ENCODE results near the gene AJM1.
"Not testable (repeated sequence)": the region's sequence is repeated elsewhere in the genome, so short reads cannot be mapped to it uniquely, and the experiment has no call there.

The AJM1 gene

GRCh38 chr9:136827794-136828473 lies 14.3 kb upstream of the AJM1 start:
- intact Hi-C loops (cut with DNase I), result no loop called here
- no peak for DNase-seq

DNA sequence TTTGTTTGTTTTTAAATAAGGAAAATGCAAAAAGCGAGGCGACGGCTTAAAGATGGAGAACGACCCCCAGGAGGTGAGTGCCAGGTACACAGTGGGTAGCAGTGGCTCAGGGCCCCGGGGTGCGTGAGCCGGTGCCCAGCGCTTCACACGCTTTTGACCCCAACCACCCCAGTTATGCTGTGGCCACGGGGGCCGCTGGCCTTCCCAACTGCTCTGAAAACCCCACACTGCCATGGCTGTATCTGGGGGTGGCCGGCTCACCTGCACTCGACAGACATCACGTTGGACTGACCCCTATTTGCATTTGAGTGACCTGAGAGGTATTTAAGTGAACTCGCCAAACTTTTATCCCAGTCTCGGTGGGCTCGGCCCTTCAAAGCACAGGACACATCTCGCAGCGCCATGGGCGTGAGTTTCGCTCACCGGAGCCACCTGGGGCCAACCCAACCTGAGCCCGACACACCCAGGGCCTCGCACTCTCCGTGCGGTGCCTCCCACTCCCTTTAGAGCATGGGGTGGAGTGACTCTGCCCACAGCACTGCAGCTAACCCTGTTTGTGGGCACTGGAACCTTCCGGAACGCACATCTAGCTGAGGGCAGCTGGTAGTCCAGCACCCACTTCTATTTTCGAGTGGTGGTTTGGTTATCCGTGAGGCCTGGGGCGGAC lies 13.7 kb upstream of the AJM1 start:
- no peak for DNase-seq

DNA sequence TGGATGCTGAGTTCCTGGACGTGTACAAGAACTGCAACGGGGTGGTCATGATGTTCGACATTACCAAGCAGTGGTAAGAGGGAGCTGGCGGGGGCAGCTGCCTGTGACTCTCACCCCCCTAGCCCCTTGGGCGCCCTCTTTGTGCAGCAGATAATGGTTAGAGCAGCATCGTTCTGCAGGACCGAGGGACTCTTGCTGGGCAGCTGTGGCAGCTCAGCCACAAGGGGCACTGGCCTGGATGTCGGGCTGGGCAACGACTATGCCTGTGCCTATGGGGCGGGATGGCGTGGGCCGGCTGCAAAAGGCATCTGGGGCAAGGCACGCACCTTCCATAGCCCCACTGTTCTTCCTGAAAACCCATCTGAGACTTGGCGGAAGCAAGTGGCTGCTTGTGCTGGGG lies 12.9 kb upstream of the AJM1 start:
- intact Hi-C loops (cut with DNase I), result no loop called here
- DNase-seq, result no peak

More for the DNA sequence above, 13.7 kb upstream of the AJM1 start:
- intact Hi-C loops (cut with DNase I), result no loop called here

DNA sequence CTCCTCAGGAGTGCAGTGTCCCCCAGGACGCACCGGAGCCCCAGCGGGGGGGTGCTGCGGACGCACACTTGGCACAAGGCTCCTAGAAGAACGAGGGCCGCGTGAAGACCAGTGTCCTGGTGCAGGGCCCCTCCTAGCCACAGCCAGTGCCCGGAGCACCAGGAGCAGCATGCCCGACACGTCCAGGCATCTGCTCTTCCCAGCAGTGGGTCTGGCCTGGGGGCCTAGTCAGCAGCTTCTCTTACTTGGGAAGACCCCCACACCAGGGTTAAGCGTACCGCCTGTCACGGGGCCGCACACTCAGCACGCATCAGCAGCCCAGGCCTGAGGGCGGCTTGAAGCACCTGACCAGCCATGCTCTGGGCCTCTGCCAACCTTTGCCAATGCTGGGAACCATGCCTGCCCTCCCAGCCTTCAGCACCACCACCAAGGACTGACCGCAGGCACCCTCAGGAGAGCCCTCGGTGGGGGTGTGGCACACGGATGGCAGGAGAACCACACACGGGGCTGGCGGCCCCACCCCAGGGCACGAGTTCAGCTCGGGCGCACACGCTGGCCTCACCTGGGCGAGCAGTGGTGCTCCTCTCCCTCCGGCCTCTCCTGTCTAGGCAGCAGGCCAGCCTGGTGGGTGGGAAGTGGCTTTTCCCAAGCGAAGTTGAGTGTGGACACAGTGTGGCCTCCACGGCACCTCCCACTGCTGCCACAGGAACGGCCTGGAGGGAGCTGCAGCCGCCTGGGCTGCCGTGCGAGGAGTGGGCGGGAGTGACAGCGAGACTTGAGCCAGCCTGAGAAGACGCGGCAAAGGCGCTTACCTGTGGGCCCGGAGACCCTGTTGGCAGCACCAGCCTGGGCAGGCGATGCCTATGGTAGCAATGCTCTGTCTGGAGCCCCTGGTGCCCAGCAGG lies 12.0 kb upstream of the AJM1 start:
- intact Hi-C loops (cut with DNase I), result no loop called here
- DNase-seq, result peak in 2 of 42 donors; percentile 1 to 2

- intact Hi-C loops (cut with DNase I), result no loop called here
- peak in 1 of 42 donors; percentile 2 for DNase-seq
Observed at GRCh38 chr9:136831002-136831719, 11.1 kb upstream of the AJM1 start.

- intact Hi-C loops (cut with DNase I), result no loop called here
- no peak for DNase-seq
Observed at GRCh38 chr9:136831720-136832104, 10.6 kb upstream of the AJM1 start.

DNA sequence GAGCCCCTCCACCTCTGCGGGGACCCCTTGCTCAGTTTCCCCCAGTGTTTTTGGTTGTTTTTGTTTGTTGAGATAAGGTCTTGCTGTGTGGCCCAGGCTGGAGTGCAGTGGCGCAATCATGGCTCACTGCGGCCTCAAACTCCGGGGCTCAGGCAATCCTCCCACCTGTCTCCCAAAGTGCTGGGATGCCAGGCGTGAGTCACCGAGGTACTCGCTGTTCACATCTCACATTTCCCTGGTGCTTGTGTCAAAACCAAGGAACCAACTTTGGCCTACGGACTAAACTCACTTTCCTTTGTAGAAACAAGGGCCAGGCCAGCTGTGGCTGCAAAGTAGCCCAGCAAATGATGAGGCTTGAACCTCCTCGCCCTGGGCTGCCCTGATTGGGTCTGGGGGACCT lies 9.7 kb upstream of the AJM1 start:
- DNase-seq, result peak in 29 of 42 donors; percentile 34 to 85 (median 71)
- intact Hi-C loops (cut with DNase I), result no loop called here

DNA sequence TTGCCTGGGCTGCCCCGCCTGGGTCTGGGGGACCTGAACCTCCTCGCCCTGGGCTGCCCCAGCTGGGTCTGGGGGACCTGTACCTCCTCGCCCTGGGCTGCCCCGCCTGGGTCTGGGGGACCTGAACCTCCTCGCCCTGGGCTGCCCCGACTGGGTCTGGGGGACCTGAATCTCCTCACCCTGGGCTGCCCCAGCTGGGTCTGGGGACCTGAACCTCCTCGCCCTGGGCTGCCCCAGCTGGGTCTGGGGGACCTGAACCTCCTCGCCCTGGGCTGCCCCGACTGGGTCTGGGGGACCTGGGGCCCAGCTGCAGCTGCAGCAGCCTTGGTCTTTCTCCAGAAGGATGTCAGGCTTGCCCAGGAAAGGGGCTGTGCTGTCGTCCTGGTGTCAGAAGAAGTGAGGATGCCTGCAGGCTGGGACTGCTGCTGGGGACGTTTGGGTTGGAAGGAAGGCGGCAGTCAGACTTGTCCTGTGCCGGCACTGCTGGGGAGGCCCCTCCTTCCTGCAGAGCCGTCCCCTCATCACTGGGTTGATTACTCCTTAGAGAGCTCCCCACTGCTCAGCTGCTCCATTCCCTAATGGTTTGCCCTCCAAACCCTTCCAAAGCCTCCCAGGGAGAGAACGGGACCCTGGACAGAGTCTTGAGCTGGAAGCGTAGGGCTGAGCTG lies 8.8 kb upstream of the AJM1 start:
- intact Hi-C loops (cut with DNase I); DNase-seq: not testable (repeated sequence)

GRCh38 chr9:136835162-136835931 lies 6.9 kb upstream of the AJM1 start:
- no peak for DNase-seq
- intact Hi-C loops (cut with DNase I), result no loop called here

GRCh38 chr9:136835932-136836904 lies 6.1 kb upstream of the AJM1 start:
- no peak for DNase-seq
- intact Hi-C loops (cut with DNase I), result no loop called here

DNA sequence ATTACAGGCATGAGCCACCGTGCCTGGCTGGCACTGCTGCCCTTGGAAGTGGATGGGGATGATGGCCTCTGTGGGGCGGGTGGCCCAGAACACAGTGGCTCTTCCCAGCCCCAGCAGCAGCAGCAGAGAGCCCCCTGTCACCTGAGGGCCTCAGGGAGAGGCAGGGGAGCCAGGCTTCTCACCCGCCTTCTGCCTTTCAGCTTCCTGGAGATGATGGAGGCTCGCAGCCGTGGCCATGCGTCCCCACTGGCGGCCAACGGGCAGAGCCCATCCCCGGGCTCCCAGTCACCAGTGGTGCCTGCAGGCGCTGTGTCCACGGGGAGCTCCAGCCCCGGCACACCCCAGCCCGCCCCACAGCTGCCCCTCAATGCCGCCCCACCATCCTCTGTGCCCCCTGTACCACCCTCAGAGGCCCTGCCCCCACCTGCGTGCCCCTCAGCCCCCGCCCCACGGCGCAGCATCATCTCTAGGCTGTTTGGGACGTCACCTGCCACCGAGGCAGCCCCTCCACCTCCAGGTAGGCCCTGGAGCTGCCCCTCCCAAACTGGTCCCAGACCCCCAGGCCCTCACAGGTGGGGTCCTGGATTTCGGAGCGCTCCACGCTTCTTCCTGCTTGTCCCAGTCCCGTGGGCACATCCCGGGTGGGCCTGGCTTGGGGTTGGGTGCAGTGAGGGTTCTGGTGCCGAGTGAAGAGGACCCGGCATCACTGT lies 5.0 kb upstream of the AJM1 start:
- intact Hi-C loops (cut with DNase I), result no loop called here
- DNase-seq, result no peak

GRCh38 chr9:136837856-136838277 lies 4.4 kb upstream of the AJM1 start:
- DNase-seq; intact Hi-C loops (cut with DNase I): not testable (repeated sequence)

- intact Hi-C loops (cut with DNase I), result no loop called here
- DNase-seq, result no peak
Observed at GRCh38 chr9:136838314-136839228, 3.7 kb upstream of the AJM1 start.

DNA sequence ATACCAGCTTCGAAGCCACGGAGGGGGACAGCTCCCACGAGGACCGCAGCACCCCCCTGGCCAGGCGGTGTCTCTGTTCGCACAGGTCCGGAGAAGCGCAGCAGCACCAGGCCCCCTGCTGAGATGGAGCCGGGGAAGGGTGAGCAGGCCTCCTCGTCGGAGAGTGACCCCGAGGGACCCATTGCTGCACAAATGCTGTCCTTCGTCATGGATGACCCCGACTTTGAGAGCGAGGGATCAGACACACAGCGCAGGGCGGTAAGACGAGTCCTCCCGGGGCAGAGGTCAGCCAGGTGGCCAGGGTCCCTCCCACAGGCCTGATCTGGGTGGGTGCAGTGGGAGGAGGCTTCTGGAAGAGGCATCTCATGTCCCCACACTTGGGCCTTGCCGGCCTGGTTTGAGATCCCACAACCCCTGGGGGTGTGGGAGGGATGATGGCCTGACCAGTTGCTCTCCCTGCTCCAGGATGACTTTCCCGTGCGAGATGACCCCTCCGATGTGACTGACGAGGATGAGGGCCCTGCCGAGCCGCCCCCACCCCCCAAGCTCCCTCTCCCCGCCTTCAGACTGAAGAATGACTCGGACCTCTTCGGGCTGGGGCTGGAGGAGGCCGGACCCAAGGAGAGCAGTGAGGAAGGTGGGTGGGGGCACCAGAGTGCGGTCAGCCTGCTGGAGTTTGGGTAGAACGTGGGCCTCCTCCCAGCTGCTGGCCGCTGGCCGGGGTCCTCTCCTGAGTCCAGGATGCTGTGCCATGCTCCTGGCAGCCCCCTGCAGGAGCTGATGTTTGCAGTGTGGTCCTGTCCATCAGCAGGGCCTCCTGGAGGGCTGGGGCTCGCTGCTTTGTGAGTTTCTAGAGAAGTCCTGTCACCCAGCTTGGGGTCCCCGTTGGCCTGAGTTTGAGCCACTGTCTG lies 2.8 kb upstream of the AJM1 start:
- DNase-seq, result no peak

More for the DNA sequence above, 2.8 kb upstream of the AJM1 start:
- intact Hi-C loops (cut with DNase I), result no loop called here
